A673 (cell line): Measurements from ENCODE around the gene HMCN1. TPM values are rescaled to one million over a fixed set of nuclear protein-coding genes. Genes with fewer than 3 reads are reported as not detected.

Experiments used
- BruUV-seq: library from RNA; stranded (reverse); fragments of 400-500 nt; replicated peaks from 2 replicates; lab custom pipeline; 2021; lab: Mats Ljungman, UMichigan
- CTCF ChIA-PET: fragments of 300-600 bp; sonication (Branson Sonifier 250); formaldehyde crosslinking; loops from one replicate; lab custom pipeline; 2022; ENCODE audit warnings: antibody characterized with exemption; lab: Charles Lee
- POLR2A ChIA-PET: fragments of 300-600 bp; sonication (Branson Sonifier 250); formaldehyde crosslinking; loops from one replicate; lab custom pipeline; 2022; ENCODE audit warnings: antibody characterized with exemption; ENCODE audit not compliant: low non-redundant PET; lab: Charles Lee
- DNase-seq: peaks from one replicate; pipeline ENCODE4 v3.0.0-alpha.2; 2015; ENCODE audit warnings: low spot score
- H3K27ac ChIP-seq: fragments of 200-600 bp; sonication (generic); 2 replicates; pipeline ENCODE4 v1.5.1; 2016; ENCODE audit warnings: mixed run types, low read depth, mild to moderate bottlenecking, mixed read lengths, antibody characterized with exemption, low read length; ENCODE audit not compliant: poor library complexity, severe bottlenecking
- H3K27me3 ChIP-seq: fragments of 200-600 bp; sonication (generic); replicated peaks from 2 replicates; pipeline ENCODE4 v1.6.1; 2017; ENCODE audit warnings: mixed run types, low read depth, mild to moderate bottlenecking, mixed read lengths, antibody characterized with exemption, low read length; ENCODE audit not compliant: insufficient read depth, poor library complexity
- H3K36me3 ChIP-seq: fragments of 200-600 bp; sonication (generic); 2 replicates; pipeline ENCODE4 v1.6.1; 2016; ENCODE audit warnings: mixed run types, mild to moderate bottlenecking, mixed read lengths, antibody characterized with exemption, low read length; ENCODE audit not compliant: insufficient read depth, poor library complexity, severe bottlenecking
- H3K4me1 ChIP-seq: fragments of 200-600 bp; sonication (generic); 2 replicates; pipeline ENCODE4 v1.6.1; 2017; ENCODE audit warnings: mixed run types, mild to moderate bottlenecking, mixed read lengths, antibody characterized with exemption, low read length; ENCODE audit not compliant: insufficient read depth, poor library complexity, severe bottlenecking
- H3K4me3 ChIP-seq: fragments of 200-600 bp; sonication (generic); 2 replicates; pipeline ENCODE4 v1.5.1; 2016; ENCODE audit warnings: low read depth, mixed run types, mild to moderate bottlenecking, mixed read lengths, low read length; ENCODE audit not compliant: poor library complexity, severe bottlenecking
- H3K9me3 ChIP-seq: fragments of 200-600 bp; sonication (generic); 2 replicates; pipeline ENCODE4 v1.6.1; 2016; ENCODE audit warnings: mixed run types, low read depth, mild to moderate bottlenecking, mixed read lengths, antibody characterized with exemption, low read length; ENCODE audit not compliant: poor library complexity, severe bottlenecking
- CTCF ChIP-seq: fragments of 300-800, 200-600 bp; sonication (generic); conservative IDR thresholded peaks from 2 replicates; pipeline ENCODE4 v1.5.1; 2017; ENCODE audit warnings: low read depth, mild to moderate bottlenecking, antibody characterized with exemption, low read length, moderate library complexity, mixed read lengths
- EZH2 ChIP-seq: fragments of 200-600 bp; sonication (generic); IDR thresholded peaks from 2 replicates; pipeline ENCODE4 v1.6.1; 2017; ENCODE audit warnings: borderline replicate concordance, low read depth, mild to moderate bottlenecking, mixed read lengths, antibody characterized with exemption, low read length; ENCODE audit not compliant: poor library complexity, severe bottlenecking
- intact Hi-C: fragments of 100-400 bp; cut with micrococcal nuclease; formaldehyde crosslinking; loops from one replicate; pipeline ENCODE4 v1.10.0; 2022; ENCODE audit not compliant: unreplicated experiment
- total RNA-seq: library from RNA; stranded (reverse); gene quantifications from 2 replicates; pipeline ENCODE4 v1.2.3, GENCODE V29; 2021

Gene HMCN1
- total RNA-seq, 1 experiment from 2014 or later = 134 TPM

GRCh38 chr1:185759061-185759460 lies 24.9 kb downstream of the HMCN1 start:
- POLR2A ChIA-PET = no interaction called here
- Histone ChIP-seq H3K27ac (no peak overlapping the region), H3K4me3 (no peak overlapping the region), H3K36me3 (peaks cover 31% of the 10 kb centered on the region), H3K4me1 (peaks cover 8% of the 10 kb centered on the region), H3K9me3 (no peaks in the 10 kb centered on the region), H3K27me3 (no peaks in the 10 kb centered on the region)
- intact Hi-C loops = no loop called here
- no TSS peak for BruUV-seq
- CTCF ChIA-PET = no interaction called here
- no peak for TF ChIP-seq CTCF
- no peak for TF ChIP-seq EZH2
- no peak for DNase-seq

- ChIA-PET CTCF (no interaction called here), POLR2A (no interaction called here)
These were observed 27.6 kb downstream of the HMCN1 start for GRCh38 chr1:185761841-185762240.

GRCh38 chr1:185767508-185768120 lies 33.4 kb downstream of the HMCN1 start:
- intact Hi-C loops = no loop called here
- Histone ChIP-seq H3K4me3 (no peak overlapping the region), H3K36me3 (peaks cover 34% of the 10 kb centered on the region), H3K27ac (no peak overlapping the region), H3K9me3 (no peaks in the 10 kb centered on the region), H3K4me1 (peaks cover 32% of the 10 kb centered on the region), H3K27me3 (no peaks in the 10 kb centered on the region)
- ChIA-PET POLR2A (no interaction called here), CTCF (no interaction called here)
- BruUV-seq = no TSS peak
- DNase-seq = no peak
- no peak for TF ChIP-seq CTCF
- TF ChIP-seq EZH2 = no peak

More at GRCh38 chr1:185761841-185762240, 27.6 kb downstream of the HMCN1 start:
- TF ChIP-seq EZH2 = no peak
- H3K9me3 ChIP-seq = no peaks in the 10 kb centered on the region
- BruUV-seq = no TSS peak
- intact Hi-C loops = no loop called here
- H3K27ac ChIP-seq = no peak overlapping the region
- no peak for DNase-seq
- H3K4me1 ChIP-seq = peaks cover 18% of the 10 kb centered on the region
- H3K36me3 ChIP-seq = peaks cover 26% of the 10 kb centered on the region
- H3K4me3 ChIP-seq = no peak overlapping the region
- no peaks in the 10 kb centered on the region for H3K27me3 ChIP-seq

- peaks cover 32% of the 10 kb centered on the region for H3K36me3 ChIP-seq
- H3K27ac ChIP-seq = no peak overlapping the region
- no peaks in the 10 kb centered on the region for H3K9me3 ChIP-seq
- TF ChIP-seq CTCF = no peak
- TF ChIP-seq EZH2 = no peak
- BruUV-seq = no TSS peak
- ChIA-PET CTCF (no interaction called here), POLR2A (no interaction called here)
- H3K4me1 ChIP-seq = peaks cover 37% of the 10 kb centered on the region
- intact Hi-C loops = no loop called here
- no peaks in the 10 kb centered on the region for H3K27me3 ChIP-seq
- no peak overlapping the region for H3K4me3 ChIP-seq
- no peak for DNase-seq
These were observed 34.2 kb downstream of the HMCN1 start for GRCh38 chr1:185768371-185768770.
